GM23338 (cell line): ENCODE data around the gene CNNM1. TPM values are rescaled to one million over a fixed set of nuclear protein-coding genes. Genes with fewer than 3 reads are reported as not detected.

Experiments
- ATAC-seq: fragments of 200-7000 bp; cut with Tn5 transposase; 3 replicates; pipeline ENCODE4 v1.9.1; 2020
- DNase-seq: peaks from one replicate; pipeline ENCODE4 v3.0.0-alpha.2; 2015; ENCODE audit warnings: low spot score
- H2AFZ ChIP-seq: fragments of 200-600 bp; sonication (generic); 2 replicates; pipeline ENCODE4 v1.8.0; 2016; ENCODE audit warnings: antibody characterized with exemption, mild to moderate bottlenecking, moderate library complexity
- H3F3A ChIP-seq: fragments of 200-600 bp; sonication (generic); replicated peaks from 2 replicates; pipeline ENCODE4 v1.8.0; 2017; ENCODE audit warnings: antibody characterized with exemption, mixed run types, low read depth
- H3K27ac ChIP-seq: fragments of 200-600 bp; sonication (generic); 2 replicates; pipeline ENCODE4 v1.6.1; 2016; ENCODE audit warnings: low read depth
- H3K27me3 ChIP-seq: fragments of 200-600 bp; sonication (generic); 2 replicates; pipeline ENCODE4 v1.8.0; 2016; ENCODE audit warnings: mild to moderate bottlenecking, mixed run types, moderate library complexity; ENCODE audit not compliant: insufficient read depth
- H3K36me3 ChIP-seq: fragments of 200-600 bp; sonication (generic); 2 replicates; pipeline ENCODE4 v1.8.0; 2016; ENCODE audit warnings: mild to moderate bottlenecking; ENCODE audit not compliant: insufficient read depth
- H3K4me1 ChIP-seq: fragments of 200-600 bp; sonication (generic); 2 replicates; pipeline ENCODE4 v1.8.0; 2016; ENCODE audit warnings: mild to moderate bottlenecking, moderate library complexity; ENCODE audit not compliant: insufficient read depth
- H3K4me2 ChIP-seq: fragments of 200-600 bp; sonication (generic); 2 replicates; pipeline ENCODE4 v1.7.1; 2017; ENCODE audit warnings: mixed run types
- H3K4me3 ChIP-seq: fragments of 200-600 bp; sonication (generic); 2 replicates; pipeline ENCODE4 v1.6.1; 2016; ENCODE audit warnings: mixed run types
- H3K79me2 ChIP-seq: fragments of 200-600 bp; sonication (generic); replicated peaks from 2 replicates; pipeline ENCODE4 v1.8.0; 2017; ENCODE audit warnings: mild to moderate bottlenecking; ENCODE audit not compliant: insufficient read depth
- H3K9me2 ChIP-seq: fragments of 200-600 bp; sonication (generic); 2 replicates; pipeline ENCODE4 v1.8.0; 2017; ENCODE audit not compliant: insufficient read depth
- H4K20me1 ChIP-seq: fragments of 200-600 bp; sonication (generic); replicated peaks from 2 replicates; pipeline ENCODE4 v1.8.0; 2017; ENCODE audit warnings: mild to moderate bottlenecking; ENCODE audit not compliant: insufficient read depth
- H3K27ac Mint-ChIP-seq: 2 replicates; pipeline ENCODE4 v1.8.0; 2020; ENCODE audit warnings: inconsistent platforms, mild to moderate bottlenecking, moderate library complexity, mixed read lengths
- H3K27me3 Mint-ChIP-seq: 3 replicates; pipeline ENCODE4 v1.8.0; 2022; ENCODE audit warnings: low read depth, mild to moderate bottlenecking, moderate library complexity, mixed read lengths, inconsistent platforms; ENCODE audit not compliant: insufficient read depth, poor library complexity
- H3K36me3 Mint-ChIP-seq: 3 replicates; pipeline ENCODE4 v1.8.0; 2021; ENCODE audit warnings: low read depth, mild to moderate bottlenecking, inconsistent platforms, moderate library complexity, mixed read lengths
- H3K4me1 Mint-ChIP-seq: 3 replicates; pipeline ENCODE4 v1.8.0; 2020; ENCODE audit warnings: mild to moderate bottlenecking, inconsistent platforms, mixed read lengths
- H3K4me3 Mint-ChIP-seq: 3 replicates; pipeline ENCODE4 v1.8.0; 2021; ENCODE audit warnings: moderate library complexity, mild to moderate bottlenecking, inconsistent platforms, mixed read lengths
- H3K9me3 Mint-ChIP-seq: 3 replicates; pipeline ENCODE4 v1.8.0; 2020; ENCODE audit warnings: moderate library complexity, mild to moderate bottlenecking, inconsistent platforms, mixed read lengths
- CREB1 ChIP-seq: fragments of 250-450 bp; sonication (Bioruptor Pico); IDR thresholded peaks from 2 replicates; pipeline ENCODE4 v1.5.0; 2020; ENCODE audit warnings: low read depth, mild to moderate bottlenecking, moderate library complexity
- CTCF ChIP-seq, 2 experiments: fragments of 200-600 bp in 1 of 2; sonication (generic) in 1 of 2; conservative IDR thresholded peaks; 2 replicates each; pipeline versions ENCODE4 v1.5.1 to v1.6.1; 2016 to 2017; ENCODE audit warnings: antibody characterized with exemption in 2 of 2, low read depth in 2 of 2, mild to moderate bottlenecking in 2 of 2, moderate library complexity in 1 of 2
- ETS1 ChIP-seq: IDR thresholded peaks from 2 replicates; pipeline ENCODE4 v1.6.1; 2016; ENCODE audit warnings: antibody characterized with exemption
- EZH2 ChIP-seq: fragments of 200-600 bp; sonication (generic); IDR thresholded peaks from one replicate; pipeline ENCODE4 v1.8.0; 2017; ENCODE audit warnings: antibody characterized with exemption, mild to moderate bottlenecking, low read depth; ENCODE audit not compliant: unreplicated experiment
- EZH2phosphoT487 ChIP-seq: fragments of 200-600 bp; sonication (generic); IDR thresholded peaks from one replicate; pipeline ENCODE4 v1.8.1; 2018; ENCODE audit warnings: antibody characterized with exemption; ENCODE audit not compliant: unreplicated experiment
- JUNB ChIP-seq: IDR thresholded peaks from one replicate; pipeline ENCODE4 v1.6.1; 2016; ENCODE audit warnings: antibody characterized with exemption; ENCODE audit not compliant: unreplicated experiment
- NANOG ChIP-seq: IDR thresholded peaks from 2 replicates; pipeline ENCODE4 v1.6.1; 2016; ENCODE audit warnings: antibody characterized with exemption, borderline replicate concordance
- POLR2AphosphoS5 ChIP-seq: IDR thresholded peaks from 2 replicates; pipeline ENCODE4 v1.6.1; 2016; ENCODE audit warnings: antibody characterized with exemption, low read depth
- REST ChIP-seq: IDR thresholded peaks from one replicate; pipeline ENCODE4 v1.6.1; 2018; ENCODE audit warnings: antibody characterized with exemption; ENCODE audit not compliant: unreplicated experiment
- STAT1 ChIP-seq: IDR thresholded peaks from one replicate; pipeline ENCODE4 v1.6.1; 2016; ENCODE audit warnings: antibody characterized with exemption; ENCODE audit not compliant: unreplicated experiment
- ZNF114 ChIP-seq: fragments of 250-450 bp; sonication (Bioruptor Pico); IDR thresholded peaks from 2 replicates; pipeline ENCODE4 v1.5.0; 2020; ENCODE audit warnings: mild to moderate bottlenecking, moderate library complexity
- ZNF331 ChIP-seq: fragments of 250-450 bp; sonication (Bioruptor Pico); IDR thresholded peaks from 2 replicates; pipeline ENCODE4 v1.5.0; 2020; ENCODE audit warnings: low read depth, mild to moderate bottlenecking, moderate library complexity
- ZNF462 ChIP-seq: fragments of 250-450 bp; sonication (Bioruptor Pico); IDR thresholded peaks from 2 replicates; pipeline ENCODE4 v1.5.0; 2020; ENCODE audit warnings: mild to moderate bottlenecking, moderate library complexity
- polyA plus RNA-seq: library from polyadenylated mRNA; unstranded; fragments of >200 nt; fragmentation: Nextera tagmentation; extraction: Ambion mirVana; gene quantifications from 2 replicates; pipeline ENCODE4 v1.2.1, GENCODE V29; 2016
- total RNA-seq: library from RNA; depleted of rRNA; stranded (reverse); fragments of >200 nt; shearing (Covaris generic); gene quantifications from 2 replicates; pipeline ENCODE4 v1.2.3, GENCODE V29; 2014

Gene CNNM1
- total and polyA plus RNA-seq, 2 experiments from 2014 or later: 0.52 to 0.90 TPM

- Histone ChIP-seq H3K27me3 (peaks cover 44% of the 10 kb centered on the region), H3K36me3 (no peaks in the 10 kb centered on the region), H3K4me2 (no peak overlapping the region), H3K27ac (no peak overlapping the region), H3F3A (no peaks in the 10 kb centered on the region), H3K9me2 (no peaks in the 10 kb centered on the region), H3K4me1 (no peaks in the 10 kb centered on the region), H2AFZ (no peak overlapping the region), H3K79me2 (no peaks in the 10 kb centered on the region), H4K20me1 (no peaks in the 10 kb centered on the region; the same call in 1 of the 2 replicates), H3K4me3 (no peak overlapping the region)
- Mint-ChIP-seq H3K4me1 (peaks cover 2% of the 10 kb centered on the region; the same call in 2 of the 3 replicates), H3K36me3 (peaks cover 4% of the 10 kb centered on the region; the same call in 1 of the 3 replicates), H3K27ac (no peak overlapping the region), H3K27me3 (peaks cover 27% of the 10 kb centered on the region), H3K4me3 (no peak overlapping the region), H3K9me3 (peaks cover 4% of the 10 kb centered on the region; the same call in 1 of the 3 replicates)
- ATAC-seq (no peak), DNase-seq (no peak)
- TF ChIP-seq CTCF (conservative IDR thresholded peaks at IDR 0.05; ENCODE audit: low read depth in 2 of 2) (no peak), ZNF462 (CRISPR knock-in tag) (no peak), ZNF331 (CRISPR knock-in tag) (no peak), STAT1 (no peak), JUNB (no peak), POLR2AphosphoS5 (no peak), EZH2 (no peak), NANOG (no peak), EZH2phosphoT487 (no peak), ZNF114 (CRISPR knock-in tag) (no peak), CREB1 (CRISPR knock-in tag) (no peak), ETS1 (no peak), REST (no peak)
These were observed 2.3 kb upstream of the CNNM1 start for GRCh38 chr10:99326871-99327270.
